GM12864 (cell line): ENCODE measurements around the gene TBRG4.
A peak's percentile ranks its signal among the peaks of the same experiment; 100 is the strongest.

Experiments
- DNase-seq: peaks from one replicate; pipeline ENCODE4 v3.0.0-alpha.2; 2011; ENCODE audit warnings: low read depth
- H3K4me3 ChIP-seq: 2 replicates; pipeline ENCODE4 v1.5.1; 2011; ENCODE audit warnings: mild to moderate bottlenecking, low read depth, low read length, control low read depth
- CTCF ChIP-seq: IDR thresholded peaks from 2 replicates; pipeline ENCODE4 v1.5.1; 2011; ENCODE audit warnings: low read depth, mild to moderate bottlenecking, moderate library complexity, low read length, control low read depth, inconsistent platforms; ENCODE audit errors: missing control alignments

Gene TBRG4

GRCh38 chr7:45073786-45074527 lies 37.5 kb downstream of the TBRG4 start:
- TF ChIP-seq CTCF = no peak
- DNase-seq = no peak
- H3K4me3 ChIP-seq = no peak overlapping the region

- no peak for TF ChIP-seq CTCF
- no peak for DNase-seq
- H3K4me3 ChIP-seq = no peak overlapping the region
Observed at GRCh38 chr7:45073031-45073785, 38.3 kb downstream of the TBRG4 start.

- no peak for DNase-seq
- H3K4me3 ChIP-seq = no peak overlapping the region
- no peak for TF ChIP-seq CTCF
Observed at GRCh38 chr7:45072131-45073030, 39.1 kb downstream of the TBRG4 start.

GRCh38 chr7:45071528-45071927 lies 40.0 kb downstream of the TBRG4 start:
- TF ChIP-seq CTCF = no peak
- no peak for DNase-seq
- no peak overlapping the region for H3K4me3 ChIP-seq

- no peak for DNase-seq
- TF ChIP-seq CTCF = no peak
- H3K4me3 ChIP-seq = no peak overlapping the region
Observed at GRCh38 chr7:45070254-45070642, 41.2 kb downstream of the TBRG4 start.

GRCh38 chr7:45069444-45070253 lies 41.8 kb downstream of the TBRG4 start:
- TF ChIP-seq CTCF = peak; percentile 14
- H3K4me3 ChIP-seq = no peak overlapping the region
- no peak for DNase-seq
